H1 (cell line): ENCODE measurements around the gene SHH. TPM values are rescaled to one million over a fixed set of nuclear protein-coding genes. Genes with fewer than 3 reads are reported as not detected.

ENCODE experiments used
- CTCF ChIA-PET: fragments of 300-600 bp; sonication (Branson Sonifier 250); formaldehyde crosslinking; loops from one replicate; lab custom pipeline; 2021; ENCODE audit not compliant: partially characterized antibody; lab: Charles Lee
- POLR2A ChIA-PET: fragments of 300-600 bp; sonication (Branson Sonifier 250); formaldehyde crosslinking; loops from one replicate; lab custom pipeline; 2021; ENCODE audit warnings: inconsistent platforms; ENCODE audit not compliant: partially characterized antibody; lab: Charles Lee
- DNase-seq, 2 experiments: peaks; one replicate each; pipeline versions ENCODE4 v3.0.0 to v3.0.0-alpha.2; 2010 to 2022; ENCODE audit warnings: low spot score in 2 of 2, low read depth in 1 of 2, mixed read lengths in 1 of 2
- FAIRE-seq: peaks from 2 replicates; lab custom pipeline; 2011; peaks lifted over from hg19 to GRCh38; lab: Jason Lieb, UNC
- H2AFZ ChIP-seq: 2 replicates; pipeline ENCODE4 v1.8.1; 2012; ENCODE audit warnings: low read length, inconsistent platforms
- H2AK5ac ChIP-seq: 2 replicates; pipeline ENCODE4 v1.6.1; 2013; ENCODE audit warnings: low read depth, low read length
- H2BK120ac ChIP-seq: replicated peaks from 2 replicates; pipeline ENCODE3; 2013; ENCODE audit warnings: low read depth, low read length, inconsistent platforms
- H2BK12ac ChIP-seq: 2 replicates; pipeline ENCODE4 v1.6.1; 2013; ENCODE audit warnings: low read depth, low read length
- H2BK15ac ChIP-seq: 2 replicates; pipeline ENCODE4 v1.6.1; 2013; ENCODE audit warnings: low read length
- H2BK20ac ChIP-seq: 2 replicates; pipeline ENCODE4 v1.6.1; 2013; ENCODE audit warnings: low read length
- H2BK5ac ChIP-seq: 2 replicates; pipeline ENCODE4 v1.6.1; 2013; ENCODE audit warnings: low read depth, low read length
- H3K14ac ChIP-seq: 2 replicates; pipeline ENCODE4 v1.6.1; 2013; ENCODE audit warnings: inconsistent platforms; ENCODE audit not compliant: insufficient read length
- H3K18ac ChIP-seq: 2 replicates; pipeline ENCODE4 v1.6.1; 2013; ENCODE audit warnings: low read length; ENCODE audit errors: extremely low read depth
- H3K23ac ChIP-seq: 2 replicates; pipeline ENCODE4 v1.6.1; 2013; ENCODE audit warnings: inconsistent platforms; ENCODE audit not compliant: insufficient read length
- H3K23me2 ChIP-seq: 2 replicates; pipeline ENCODE4 v1.6.1; 2013; ENCODE audit warnings: low read depth, low read length
- H3K27ac ChIP-seq: 2 replicates; pipeline ENCODE4 v1.6.1; 2011; ENCODE audit warnings: low read depth, low read length, inconsistent platforms
- H3K27me3 ChIP-seq, 4 experiments: replicated peaks in 1 of 4; 1 replicate in 1 of 4; 2 replicates in 3 of 4; pipeline versions ENCODE4 v1.6.1 to v1.8.1; 2011 to 2013; ENCODE audit warnings: low read length in 3 of 4, mild to moderate bottlenecking in 3 of 4, inconsistent platforms in 2 of 4, mixed read lengths in 2 of 4, moderate library complexity in 1 of 4; ENCODE audit not compliant: control insufficient read depth in 3 of 4, insufficient read depth in 3 of 4; ENCODE audit errors: extremely low read depth in 1 of 4
- H3K36me3 ChIP-seq, 4 experiments: 2 replicates each; pipeline versions ENCODE4 v1.6.1 to v1.8.1; 2011 to 2013; ENCODE audit warnings: mild to moderate bottlenecking in 4 of 4, low read length in 3 of 4, moderate library complexity in 2 of 4, control low read depth in 1 of 4, inconsistent platforms in 1 of 4; ENCODE audit not compliant: insufficient read depth in 4 of 4, control insufficient read depth in 2 of 4
- H3K4ac ChIP-seq: replicated peaks from 2 replicates; pipeline ENCODE3; 2013; ENCODE audit warnings: low read length, low read depth, mixed read lengths, inconsistent platforms; ENCODE audit not compliant: insufficient read length
- H3K4me1 ChIP-seq, 4 experiments: replicated peaks in 1 of 4; 1 replicate in 1 of 4; 2 replicates in 3 of 4; pipeline versions ENCODE4 v1.6.1 to v1.8.1; 2011 to 2013; ENCODE audit warnings: low read length in 3 of 4, inconsistent platforms in 2 of 4, mixed read lengths in 1 of 4; ENCODE audit not compliant: insufficient read depth in 4 of 4, control insufficient read depth in 3 of 4
- H3K4me2 ChIP-seq, 2 experiments: 2 replicates each; pipeline versions ENCODE4 v1.6.1 to v1.8.1; 2011 to 2013; ENCODE audit warnings: low read depth in 2 of 2, low read length in 2 of 2, control low read depth in 1 of 2, inconsistent platforms in 1 of 2, mild to moderate bottlenecking in 1 of 2; ENCODE audit not compliant: insufficient read depth in 1 of 2
- H3K4me3 ChIP-seq, 4 experiments: fragments of 200-600, 300-600 bp in 1 of 4; sonication (generic), shearing (Covaris generic), sonication (Bioruptor Twin) in 1 of 4; 2 replicates each; pipeline versions ENCODE4 v1.5.1 to v1.8.1; 2011 to 2016; ENCODE audit warnings: low read length in 4 of 4, low read depth in 3 of 4, control low read depth in 2 of 4, inconsistent platforms in 2 of 4, mild to moderate bottlenecking in 2 of 4, mixed read lengths in 1 of 4, moderate library complexity in 1 of 4; ENCODE audit not compliant: insufficient read depth in 2 of 4; ENCODE audit errors: extremely low read depth in 1 of 4
- H3K56ac ChIP-seq: replicated peaks from 2 replicates; pipeline ENCODE3; 2013; ENCODE audit warnings: low read depth, mild to moderate bottlenecking, mixed read lengths, low read length, inconsistent platforms; ENCODE audit not compliant: insufficient read length
- H3K79me1 ChIP-seq: 2 replicates; pipeline ENCODE4 v1.6.1; 2013; ENCODE audit warnings: low read depth, low read length, control low read depth
- H3K79me2 ChIP-seq, 2 experiments: 2 replicates each; pipeline versions ENCODE4 v1.6.1 to v1.8.1; 2012 to 2013; ENCODE audit warnings: low read length in 2 of 2, mild to moderate bottlenecking in 2 of 2, inconsistent platforms in 1 of 2; ENCODE audit not compliant: insufficient read depth in 2 of 2, control insufficient read depth in 1 of 2
- H3K9ac ChIP-seq, 4 experiments: replicated peaks in 1 of 4; 1 replicate in 1 of 4; 2 replicates in 3 of 4; pipeline versions ENCODE4 v1.6.1 to v1.8.1; 2011 to 2013; ENCODE audit warnings: low read depth in 3 of 4, low read length in 3 of 4, control low read depth in 2 of 4, mild to moderate bottlenecking in 2 of 4, moderate library complexity in 2 of 4, inconsistent platforms in 1 of 4; ENCODE audit errors: extremely low read depth in 1 of 4
- H3K9me3 ChIP-seq, 2 experiments: 2 replicates each; pipeline versions ENCODE4 v1.6.1 to v1.8.1; 2012 to 2013; ENCODE audit warnings: mild to moderate bottlenecking in 2 of 2, moderate library complexity in 2 of 2, control low read depth in 1 of 2, inconsistent platforms in 1 of 2, low read depth in 1 of 2, low read length in 1 of 2, mixed read lengths in 1 of 2; ENCODE audit not compliant: insufficient read depth in 2 of 2
- H4K20me1 ChIP-seq, 2 experiments: replicated peaks in 1 of 2; 2 replicates each; pipeline versions ENCODE3 to v1.8.1; 2011 to 2013; ENCODE audit warnings: inconsistent platforms in 2 of 2, low read length in 2 of 2, mild to moderate bottlenecking in 1 of 2; ENCODE audit not compliant: insufficient read depth in 2 of 2, control insufficient read depth in 1 of 2
- H4K5ac ChIP-seq: 2 replicates; pipeline ENCODE4 v1.6.1; 2013; ENCODE audit warnings: low read length, low read depth, mixed read lengths, inconsistent platforms; ENCODE audit not compliant: insufficient read length
- H4K8ac ChIP-seq: 2 replicates; pipeline ENCODE4 v1.8.0; 2013; ENCODE audit warnings: mild to moderate bottlenecking, moderate library complexity, low read length, inconsistent platforms; ENCODE audit not compliant: insufficient read depth; ENCODE audit errors: extremely low read depth
- H4K91ac ChIP-seq: replicated peaks from 2 replicates; pipeline ENCODE3; 2013; ENCODE audit warnings: low read length, mixed read lengths, inconsistent platforms; ENCODE audit not compliant: insufficient read length
- CREB1 ChIP-seq: IDR thresholded peaks from 2 replicates; pipeline ENCODE4 v1.6.1; 2012; ENCODE audit warnings: inconsistent platforms
- GABPA ChIP-seq: IDR thresholded peaks from 2 replicates; pipeline ENCODE4 v1.6.1; 2011; ENCODE audit warnings: mild to moderate bottlenecking, low read length, moderate library complexity, borderline replicate concordance; ENCODE audit not compliant: insufficient read depth
- POLR2AphosphoS5 ChIP-seq: IDR thresholded peaks from 2 replicates; pipeline ENCODE4 v1.6.1; 2011; ENCODE audit warnings: low read depth, low read length
- RAD21 ChIP-seq, 2 experiments: IDR thresholded peaks in 1 of 2; conservative IDR thresholded peaks in 1 of 2; 2 replicates each; pipeline ENCODE4 v1.6.1; 2011; ENCODE audit warnings: low read depth in 2 of 2, low read length in 2 of 2, improper control_type of control experiment in 1 of 2, inconsistent platforms in 1 of 2, mild to moderate bottlenecking in 1 of 2, moderate library complexity in 1 of 2
- TAF1 ChIP-seq: IDR thresholded peaks from 2 replicates; pipeline ENCODE4 v1.6.1; 2011; ENCODE audit warnings: mild to moderate bottlenecking, low read depth, low read length
- TCF12 ChIP-seq: IDR thresholded peaks from 2 replicates; pipeline ENCODE4 v1.6.1; 2011; ENCODE audit warnings: low read depth, mild to moderate bottlenecking, low read length
- ZNF274 ChIP-seq: IDR thresholded peaks from 2 replicates; pipeline ENCODE4 v1.7.0; 2012; ENCODE audit warnings: low read length, borderline replicate concordance; ENCODE audit errors: extremely low read depth
- WGBS, 2 experiments: shearing (Covaris generic) in 1 of 2; methylation state at CpG; one replicate each; pipeline versions ENCODE4 v1.1.6 to v1.1.7; 2013 to 2015; ENCODE audit warnings: low lambda C conversion rate in 2 of 2, mixed read lengths in 2 of 2, inconsistent platforms in 1 of 2, low coverage in 1 of 2, missing lambda C conversion rate in 1 of 2; ENCODE audit not compliant: insufficient replicate concordance in 2 of 2, insufficient coverage in 1 of 2, insufficient read length in 1 of 2; ENCODE audit errors: extremely low coverage in 1 of 2, missing lambda C conversion rate in 1 of 2; 5-methylcytosine and 5-hydroxymethylcytosine counted together
- polyA plus RNA-seq, 7 experiments: library from polyadenylated mRNA; depleted of rRNA in 3 of 7; stranded (reverse) in 5 of 7; unstranded in 2 of 7; fragments of >200 nt in 5 of 7; fragments of 200-250 nt in 2 of 7; gene quantifications; 1 replicate in 5 of 7; 2 replicates in 1 of 7; 4 replicates in 1 of 7; pipeline versions ENCODE4 v1.2.1 to v1.2.3, GENCODE V29; 2011 to 2013; ENCODE audit warnings: missing spikeins in 2 of 7, mixed read lengths in 2 of 7
- total RNA-seq: library from RNA; stranded (reverse); fragmentation: NEBNext Ultra II Directional; extraction: Animal tissue kit (Norgen Biotek cat#: 25700); gene quantifications from 2 replicates; pipeline ENCODE4 v1.2.1, GENCODE V29; 2021

SHH gene
- total and polyA plus RNA-seq, 2 of the 8 experiments (the other 6 are each of a cell fraction or from before 2014, with no cell fraction given) = not detected

DNA sequence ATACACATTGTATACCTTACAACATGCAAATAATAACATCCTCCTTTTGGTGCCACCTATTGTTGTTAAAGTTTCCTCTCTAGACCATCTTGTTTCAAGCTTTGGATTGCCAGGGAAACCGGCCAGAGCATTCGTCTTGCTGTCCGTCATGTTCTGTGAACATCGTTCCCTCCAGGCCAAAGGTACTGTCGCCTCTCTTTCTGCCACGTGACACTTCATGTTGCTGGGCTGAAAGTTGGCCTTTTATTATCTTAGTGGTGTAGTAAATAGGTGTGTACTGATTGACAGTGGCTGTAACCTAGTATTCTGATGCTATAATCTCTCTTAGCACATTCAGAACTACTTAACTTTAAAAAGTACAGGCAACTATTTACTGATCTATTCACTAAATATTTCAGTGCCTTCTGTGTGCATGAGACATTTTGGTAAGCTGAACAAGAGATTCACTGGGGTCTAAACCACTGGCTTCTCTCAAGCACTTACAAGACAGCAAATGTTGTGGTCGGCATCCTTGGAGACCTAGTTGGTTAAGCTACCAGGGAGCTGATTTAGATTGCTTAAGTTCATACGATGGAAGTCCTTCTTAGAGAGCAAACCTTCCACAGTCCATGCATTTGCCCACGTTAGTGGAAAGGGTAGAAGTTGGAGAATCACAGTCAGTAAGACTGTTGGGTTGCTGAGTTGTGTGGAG, 52.4 kb downstream of the SHH start:
- Histone ChIP-seq H2BK5ac (no peak overlapping the region), H4K91ac (no peak overlapping the region), H3K14ac (no peak overlapping the region), H2AK5ac (no peak overlapping the region), H2BK15ac (no peak overlapping the region), H3K4me3 (no peak overlapping the region), H3K36me3 (peaks cover 3 to 10% (median 9%) of the 10 kb centered on the region in 4 experiments; a peak in 4 of 8 replicates), H3K23ac (no peak overlapping the region), H3K18ac (no peak overlapping the region), H3K9ac (no peak overlapping the region), H4K5ac (no peak overlapping the region), H3K23me2 (no peaks in the 10 kb centered on the region), H2BK12ac (no peak overlapping the region), H2BK120ac (no peak overlapping the region), H4K8ac (no peak overlapping the region), H3K4me1 (peaks cover 2 to 6% (median 3%) of the 10 kb centered on the region in 4 experiments; a peak in 6 of 7 replicates), H3K79me1 (peaks cover 16% of the 10 kb centered on the region), H3K27me3 (no peaks in the 10 kb centered on the region), H3K4ac (no peak overlapping the region), H3K79me2 (peaks cover 3 to 71% of the 10 kb centered on the region in 2 experiments; a peak in 3 of 4 replicates), H2AFZ (no peak overlapping the region), H3K9me3 (peaks cover 6 to 8% of the 10 kb centered on the region in 2 experiments; a peak in 2 of 4 replicates), H3K4me2 (no peak overlapping the region), H3K27ac (no peak overlapping the region), H2BK20ac (no peak overlapping the region), H3K56ac (no peak overlapping the region), H4K20me1 (peaks cover 0 to 15% of the 10 kb centered on the region in 2 experiments)
- TF ChIP-seq RAD21 (IDR thresholded peaks at IDR 0.05 in 1 of 2, conservative IDR thresholded peaks at IDR 0.05 in 1 of 2; ENCODE audit: low read depth in 2 of 2, low read length in 2 of 2) (no peak), ZNF274 (no peak), GABPA (no peak), CREB1 (no peak), POLR2AphosphoS5 (no peak), TAF1 (no peak), TCF12 (no peak)
- DNase-seq (no peak), FAIRE-seq (no peak)
- 94% methylated on average over 9 of the region's 9 CpGs; no CpG with 5 or more reads in 1 of the 2 experiments for WGBS, 2 experiments
- ChIA-PET POLR2A (no interaction called here), CTCF (interaction anchor here (0.6 to 1.1 kb wide), 3 partner anchors 19 to 273 kb away, joined by 3 to 7 read pairs (median 4); no protein-coding TSS in a partner anchor)
